ENCODE data around the gene CALM3.
A peak's percentile ranks its signal among the peaks of the same experiment; 100 is the strongest.
"Not testable (repeated sequence)": the region's sequence is repeated elsewhere in the genome, so short reads cannot be mapped to it uniquely, and the experiment has no call there.

The CALM3 gene

DNA sequence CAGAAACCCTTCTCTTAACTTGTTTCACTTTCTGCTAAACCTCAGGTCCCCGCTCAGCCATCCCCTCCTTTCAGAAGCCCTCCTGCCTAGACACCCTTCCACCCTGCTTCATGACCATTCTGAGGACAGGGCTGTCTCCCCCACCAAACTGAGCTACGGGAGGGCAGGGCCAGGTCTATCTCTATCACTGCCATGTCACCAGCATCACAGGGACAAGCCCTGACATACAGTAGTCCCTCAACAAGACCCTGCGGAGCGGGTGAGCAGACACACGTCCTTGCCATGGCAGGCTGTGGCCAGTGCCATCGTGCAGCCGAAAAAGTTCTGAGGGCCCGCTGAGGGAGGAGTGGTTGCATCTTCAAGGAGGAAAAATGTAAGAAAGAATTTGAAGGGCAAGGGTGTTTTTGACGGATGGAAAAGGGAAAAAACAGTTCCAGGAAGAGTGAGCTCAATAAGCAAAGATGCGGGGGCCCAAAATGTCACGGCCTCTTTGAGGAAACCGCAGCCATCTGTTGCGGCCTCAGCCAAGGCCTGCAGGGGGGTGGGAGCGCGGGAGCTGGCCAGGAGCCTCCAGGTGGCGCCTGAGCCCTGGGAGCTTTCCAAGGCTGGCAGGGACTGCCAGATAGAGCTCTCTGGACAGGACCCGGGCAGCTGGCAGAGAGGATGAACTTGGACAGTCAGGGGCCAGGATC is 15.6 kb downstream of the CALM3 start:
- peak; percentile 52 for DNase-seq

DNA sequence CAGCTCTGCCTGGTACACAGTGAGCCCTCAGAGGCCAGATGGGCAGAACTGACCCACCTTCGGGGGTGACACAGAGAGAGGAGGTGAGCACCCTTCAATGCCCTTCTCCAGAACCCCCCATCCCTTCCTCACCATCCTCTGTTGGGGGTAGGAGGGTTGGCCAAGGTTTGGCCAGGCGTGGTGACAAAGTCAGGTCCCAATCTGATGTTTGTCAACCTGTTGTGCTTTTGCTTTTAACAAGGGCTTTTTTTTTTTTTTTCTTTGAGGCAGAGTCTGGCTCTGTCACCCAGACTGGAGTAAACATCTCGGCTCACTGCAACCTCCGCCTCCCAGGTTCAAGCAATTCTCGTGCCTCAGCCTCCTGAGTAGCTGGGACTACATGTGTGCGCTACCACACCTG is 16.5 kb downstream of the CALM3 start:
- DNase-seq: no peak

DNA sequence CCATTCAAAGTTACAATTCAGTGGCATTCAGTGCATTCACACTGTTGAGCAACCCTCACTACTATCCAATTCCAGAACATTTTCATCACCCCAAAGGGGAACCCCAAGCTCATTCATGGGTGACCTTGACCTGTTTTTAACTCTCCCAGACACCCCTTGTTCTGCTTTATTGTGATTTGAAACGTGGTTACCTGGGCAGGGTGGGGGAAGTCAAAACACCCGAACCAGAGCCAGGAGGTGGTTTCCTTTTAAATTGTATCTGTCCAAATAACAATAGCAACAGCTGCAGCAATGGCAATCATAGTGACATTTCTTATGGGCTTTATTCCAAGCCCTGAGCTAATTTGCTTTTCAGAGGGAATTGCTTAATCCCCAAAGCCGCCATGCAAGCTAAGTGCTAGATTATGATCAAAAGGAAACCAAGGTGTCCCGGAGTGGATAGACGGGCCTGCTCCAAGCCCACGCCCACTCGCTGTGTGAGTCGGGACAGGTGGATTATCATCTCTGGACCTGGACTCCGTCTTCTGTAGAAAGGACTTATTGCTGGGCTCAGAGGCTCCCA is 17.6 kb downstream of the CALM3 start:
- DNase-seq: no peak

DNA sequence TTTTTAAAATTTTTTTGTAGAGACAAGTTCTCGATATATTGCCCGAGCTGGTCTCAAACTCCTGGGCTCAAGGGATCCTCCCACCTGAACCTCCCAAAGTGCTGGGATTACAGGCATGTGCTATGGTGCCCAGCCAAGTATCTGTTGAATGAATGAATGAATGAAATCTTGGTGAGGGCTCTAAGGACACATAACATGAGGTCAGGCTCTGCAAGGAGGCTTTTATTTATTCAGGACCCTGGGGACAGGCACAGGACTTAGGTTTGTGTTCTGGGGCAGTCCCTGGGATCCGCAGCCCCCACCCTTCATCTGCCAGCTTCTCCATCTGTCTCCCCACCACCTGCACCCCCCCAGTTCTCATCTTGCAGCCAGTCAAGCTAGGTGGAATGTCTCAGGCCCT is 19.1 kb downstream of the CALM3 start:
- no peak for DNase-seq

DNA sequence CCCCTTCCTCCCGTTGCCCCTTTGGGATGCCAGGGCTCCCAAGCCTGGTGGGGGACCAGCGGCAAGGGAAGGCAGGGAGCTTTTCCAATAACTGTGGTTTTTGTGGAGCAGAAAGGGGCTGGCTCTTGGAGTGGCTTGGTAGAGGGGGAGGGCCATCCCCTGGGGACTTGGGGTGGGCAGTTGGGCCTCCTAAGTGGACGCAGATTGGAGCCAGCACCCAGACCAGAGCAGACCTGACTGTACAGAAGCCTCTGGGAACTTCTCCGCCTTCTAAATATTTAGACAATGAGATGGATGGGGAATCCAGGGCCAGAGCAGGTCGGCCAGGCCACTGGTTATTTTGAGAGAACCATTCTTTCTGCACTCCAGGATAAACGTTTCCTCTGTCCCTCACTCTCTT is 19.6 kb downstream of the CALM3 start:
- DNase-seq: no peak

DNA sequence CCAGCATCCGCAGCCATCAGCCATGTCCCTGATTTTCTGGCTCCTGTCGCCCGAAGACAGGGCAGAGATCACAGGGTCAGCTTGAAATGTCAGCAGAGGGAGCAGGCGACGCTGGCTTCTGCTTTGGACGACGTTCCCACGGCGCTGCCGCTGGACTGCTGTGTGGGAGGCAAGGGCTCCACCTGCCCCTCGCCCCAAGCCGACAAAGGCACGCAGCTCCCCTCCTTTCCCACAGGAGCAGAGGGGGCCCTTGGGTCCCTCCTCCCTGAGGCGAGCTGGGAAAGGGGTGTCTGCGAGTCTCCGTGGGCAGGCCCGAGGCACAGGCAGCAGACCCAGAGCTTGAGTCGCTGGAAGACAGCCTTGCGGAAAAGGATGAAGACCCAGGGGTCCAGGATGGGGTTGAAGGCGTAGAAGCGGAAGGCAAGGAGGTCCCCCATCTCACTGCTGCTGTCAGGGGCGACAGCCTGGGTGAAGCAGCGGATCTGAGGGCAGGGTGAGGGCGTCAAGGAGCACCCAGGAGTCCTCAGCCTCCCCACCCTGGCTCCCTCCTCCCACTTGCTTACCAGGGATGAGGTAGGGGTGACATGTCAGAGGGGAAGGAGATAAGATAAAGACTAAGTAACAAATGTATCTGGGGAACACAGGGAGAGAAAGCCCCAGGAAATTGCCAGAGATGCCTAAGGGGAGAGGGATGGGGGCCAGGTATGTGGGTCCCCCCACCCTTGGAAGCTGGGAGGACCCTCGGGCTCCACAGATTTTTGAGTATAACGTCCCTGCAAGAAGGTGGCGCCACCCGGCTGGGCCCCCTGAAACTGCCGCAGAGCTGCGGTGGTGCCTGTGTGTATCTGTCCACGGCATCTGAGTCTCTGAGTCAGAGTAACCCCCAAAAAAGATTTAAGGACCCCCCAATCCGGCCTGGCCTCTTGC is 20.3 kb downstream of the CALM3 start:
- DNase-seq: no peak

DNA sequence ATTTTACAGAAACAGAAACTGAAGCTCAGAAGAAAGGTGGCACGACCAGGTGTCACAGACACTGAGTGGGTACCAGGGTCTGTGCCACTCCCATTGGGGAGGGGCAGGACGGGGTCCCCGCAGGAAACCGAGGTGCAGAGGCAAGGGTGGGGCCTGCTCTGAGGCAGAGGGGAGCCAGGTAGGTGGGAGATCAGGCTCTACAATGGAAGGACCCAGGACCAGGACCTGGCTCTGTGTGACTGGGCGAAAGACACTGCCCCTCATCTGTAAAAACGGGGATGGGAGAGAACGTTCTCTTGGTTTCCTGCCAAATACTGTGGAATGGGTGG is 21.0 kb downstream of the CALM3 start:
- DNase-seq: no peak

DNA sequence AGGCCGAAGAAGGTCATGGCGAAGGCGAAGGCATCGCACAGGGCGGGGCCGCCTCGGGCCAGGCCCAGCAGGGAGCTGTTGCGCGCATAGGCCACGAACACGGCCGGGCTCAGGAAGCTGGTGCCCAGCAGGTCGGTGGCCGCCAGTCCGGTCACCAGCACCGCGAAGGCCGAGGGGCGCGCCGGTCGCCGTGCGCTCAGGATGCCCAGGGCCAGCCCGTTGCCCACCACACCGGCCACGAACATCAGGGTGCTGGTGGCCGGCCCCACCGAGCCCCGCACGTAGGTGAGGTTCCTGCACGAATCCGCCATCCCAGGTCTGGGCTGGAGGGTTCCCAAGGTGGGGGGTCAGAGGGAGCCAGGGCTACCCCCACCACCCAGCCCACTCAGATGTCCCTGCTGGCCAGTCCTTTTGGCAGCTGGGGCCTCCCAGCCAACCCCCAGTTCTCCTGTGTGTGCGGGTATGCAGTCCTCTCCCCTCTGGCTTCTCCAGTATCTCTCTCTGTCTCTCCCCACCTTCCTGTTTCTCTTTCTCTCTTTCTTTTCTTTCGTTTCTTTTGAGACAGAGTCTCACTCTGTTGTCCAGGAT is 22.9 kb downstream of the CALM3 start:
- no peak for DNase-seq

DNA sequence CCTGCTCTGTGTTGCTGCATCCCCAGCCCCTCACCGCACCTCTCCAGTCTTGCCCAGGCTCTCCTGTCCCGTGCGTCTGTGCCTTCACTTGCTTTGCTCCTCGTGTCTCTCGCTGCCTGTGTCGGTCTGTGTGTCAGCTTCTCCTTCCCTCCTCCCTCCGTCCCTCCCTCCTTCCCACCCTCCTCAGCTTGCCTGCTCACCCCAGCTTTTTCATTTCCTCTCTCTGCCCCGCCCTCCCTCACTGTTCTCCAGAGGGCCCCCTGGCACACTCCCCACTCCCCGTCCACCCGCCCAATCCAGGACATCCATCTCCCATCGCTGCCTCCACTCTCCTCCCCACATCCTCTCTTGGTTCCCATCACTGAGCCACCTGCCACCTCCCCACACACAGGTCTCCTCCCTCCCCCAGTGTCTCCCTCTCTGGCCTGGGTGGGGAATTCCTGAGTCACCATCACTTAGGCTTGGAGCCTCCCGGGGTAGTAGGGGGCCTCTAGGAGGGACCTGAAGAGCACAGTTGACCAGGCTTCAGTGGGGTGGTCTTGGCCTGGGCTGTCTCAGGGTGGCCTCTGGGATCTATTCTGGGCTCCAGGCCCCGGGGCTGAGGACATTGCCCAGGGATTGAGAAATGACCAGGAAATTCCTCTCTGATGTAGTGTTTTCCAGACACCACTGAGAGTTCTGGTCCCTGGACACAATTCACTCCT is 24.0 kb downstream of the CALM3 start, which contains the start of gene PTGIR:
PTGIR (minus strand) TSS at position 132 of the 704 bp plus-strand sequence. CDS start 864 bp downstream, outside the sequence.
- DNase-seq: peak; percentile 31

DNA sequence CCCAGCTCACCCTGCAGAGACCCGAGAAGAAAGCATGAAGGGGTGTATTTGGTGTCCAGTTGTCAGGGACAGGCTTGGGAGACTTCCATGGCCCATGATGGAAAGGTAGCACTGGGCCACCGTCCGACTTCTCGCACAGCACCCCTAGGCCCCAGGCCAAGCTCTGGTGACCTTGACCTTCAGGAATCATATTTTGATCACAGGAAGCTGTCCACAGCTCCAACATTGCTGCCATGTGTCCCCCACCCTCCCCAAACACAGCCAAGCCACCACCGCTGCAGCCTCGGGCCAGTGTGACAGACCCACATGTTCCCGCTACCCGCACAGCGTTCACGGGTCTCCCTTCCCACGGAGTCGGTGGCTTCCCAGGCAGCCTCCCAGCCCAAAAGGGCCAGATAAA is 24.6 kb downstream of the CALM3 start:
- DNase-seq: no peak

DNA sequence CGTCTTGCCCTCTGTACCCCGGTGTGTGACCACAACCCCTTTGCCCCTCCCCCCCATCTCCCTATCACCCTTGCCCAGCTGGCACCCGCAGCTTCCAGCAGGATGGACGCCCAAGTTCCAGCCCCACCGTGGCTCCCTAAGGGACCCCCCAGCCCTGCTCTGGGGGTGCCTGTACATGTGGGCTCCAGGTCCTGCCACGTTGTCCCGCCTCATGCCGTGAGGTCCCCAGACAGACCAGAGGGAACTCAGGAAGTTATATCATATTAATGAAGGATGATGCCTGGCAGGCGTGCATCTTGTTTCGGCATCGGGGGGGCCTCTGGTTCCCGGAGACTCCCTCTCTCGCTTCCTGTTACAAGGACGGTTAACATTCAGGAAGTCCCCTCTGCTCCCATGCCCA is 25.3 kb downstream of the CALM3 start:
- no peak for DNase-seq

DNA sequence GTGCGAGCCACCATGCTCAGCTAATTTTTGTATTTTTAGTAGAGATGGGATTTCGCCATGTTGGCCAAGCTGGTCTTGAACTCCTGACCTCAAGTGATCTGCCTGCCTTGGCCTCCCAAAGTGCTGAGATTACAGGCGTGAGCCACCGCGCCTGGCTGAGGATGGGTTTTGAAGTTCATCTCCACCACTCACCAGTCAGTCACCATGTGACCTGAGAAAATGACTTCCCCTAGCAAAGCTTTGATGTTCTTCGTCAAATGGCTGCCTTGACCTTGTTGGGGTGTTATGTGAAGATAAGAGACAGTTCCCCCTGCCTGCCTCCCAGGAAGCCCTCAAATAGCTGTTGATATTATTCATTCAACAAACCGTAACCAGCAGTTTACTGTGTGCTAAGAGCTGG is 27.8 kb downstream of the CALM3 start:
- DNase-seq: not testable (repeated sequence)

DNA sequence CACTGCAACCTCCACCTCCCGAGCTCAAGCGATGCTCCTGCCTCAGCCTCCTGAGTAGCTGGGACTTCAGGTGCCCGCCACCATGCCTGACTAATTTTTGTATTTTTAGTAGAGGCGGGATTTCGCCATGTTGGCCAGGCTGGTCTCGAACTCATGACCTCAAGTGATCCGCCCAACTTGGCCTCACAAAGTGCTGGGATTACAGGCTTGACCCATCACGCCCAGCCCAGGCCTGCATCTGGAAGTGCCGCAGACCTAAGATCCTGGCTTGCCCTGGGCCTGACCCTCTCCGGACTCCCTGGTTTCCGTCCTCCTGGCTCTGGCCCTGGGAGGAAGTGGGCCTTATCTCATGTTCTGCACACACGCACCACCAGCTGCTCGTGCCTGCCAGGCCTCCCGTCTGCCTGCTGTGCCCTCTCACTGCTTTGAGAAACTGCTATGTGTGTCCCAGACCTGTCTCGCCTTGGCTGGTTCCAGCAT is 28.5 kb downstream of the CALM3 start:
- no peak for DNase-seq

DNA sequence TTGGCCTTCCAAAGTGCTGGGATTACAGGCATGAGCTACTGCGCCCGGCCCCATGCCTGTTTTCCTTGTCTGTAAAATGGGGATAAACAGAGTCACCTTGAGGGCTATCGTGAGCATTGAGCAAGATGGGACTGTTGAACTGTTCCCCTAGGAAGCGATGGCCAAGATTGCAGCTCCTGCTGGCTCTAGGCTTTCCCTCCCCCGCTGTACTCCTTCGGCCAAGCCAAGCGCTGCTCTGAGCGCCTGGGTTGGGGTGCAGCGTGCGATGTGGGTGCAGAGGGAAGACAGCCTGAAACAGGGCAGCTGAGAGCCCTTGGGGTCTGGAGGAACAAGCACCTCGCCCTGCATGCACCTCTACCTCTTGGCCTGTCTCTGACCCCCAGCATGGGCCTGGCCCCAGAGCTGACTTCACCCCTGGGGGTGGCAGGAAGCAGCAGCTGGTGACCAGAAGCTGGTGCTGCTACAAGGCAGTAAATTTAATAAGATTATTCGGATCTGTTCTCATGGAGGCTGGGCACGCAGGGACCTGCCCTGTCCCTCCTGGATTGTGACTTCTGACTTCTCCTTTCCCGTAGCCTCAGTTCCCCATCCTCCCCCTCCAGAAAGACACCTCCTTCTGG is 29.6 kb downstream of the CALM3 start:
- no peak for DNase-seq

DNA sequence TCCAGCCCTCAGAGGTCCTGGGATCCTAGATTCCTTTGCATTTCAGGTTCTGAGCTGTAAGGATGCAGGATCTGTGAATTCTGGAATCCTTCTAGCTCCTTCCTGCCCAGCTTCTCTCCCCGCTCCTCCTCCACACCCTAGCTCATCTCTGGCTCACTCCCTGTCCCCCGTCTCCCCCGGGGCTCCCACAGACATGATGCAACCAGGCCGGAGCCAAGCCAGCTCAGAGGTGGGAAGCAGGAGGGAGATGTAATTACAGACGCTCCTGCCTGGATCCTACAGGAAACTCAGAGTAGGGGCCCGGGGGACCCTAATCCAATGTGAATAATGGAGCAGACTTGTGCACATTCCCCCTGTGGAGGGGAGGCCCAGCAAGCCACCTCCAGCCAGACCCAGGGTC is 30.4 kb downstream of the CALM3 start:
- DNase-seq: no peak

DNA sequence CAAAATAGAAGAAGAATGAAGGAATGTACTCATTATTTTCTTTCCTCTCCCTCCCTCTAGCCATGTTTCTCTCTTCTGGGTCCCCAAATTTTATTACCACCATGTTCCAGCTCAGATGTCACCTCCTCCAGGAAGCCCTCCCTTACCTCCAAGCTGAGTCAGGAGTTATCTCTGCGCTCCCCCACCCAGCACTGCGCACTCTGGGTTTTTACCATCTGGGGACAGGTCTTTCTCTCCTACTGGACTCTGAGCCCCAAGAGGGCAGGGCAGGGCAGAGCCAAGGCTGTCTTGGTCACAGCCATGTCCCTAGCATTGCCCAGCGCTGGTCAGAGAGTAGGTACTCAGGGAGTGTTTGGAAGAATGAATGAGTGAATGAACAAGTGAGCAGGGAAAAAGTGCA is 32.0 kb downstream of the CALM3 start:
- no peak for DNase-seq

DNA sequence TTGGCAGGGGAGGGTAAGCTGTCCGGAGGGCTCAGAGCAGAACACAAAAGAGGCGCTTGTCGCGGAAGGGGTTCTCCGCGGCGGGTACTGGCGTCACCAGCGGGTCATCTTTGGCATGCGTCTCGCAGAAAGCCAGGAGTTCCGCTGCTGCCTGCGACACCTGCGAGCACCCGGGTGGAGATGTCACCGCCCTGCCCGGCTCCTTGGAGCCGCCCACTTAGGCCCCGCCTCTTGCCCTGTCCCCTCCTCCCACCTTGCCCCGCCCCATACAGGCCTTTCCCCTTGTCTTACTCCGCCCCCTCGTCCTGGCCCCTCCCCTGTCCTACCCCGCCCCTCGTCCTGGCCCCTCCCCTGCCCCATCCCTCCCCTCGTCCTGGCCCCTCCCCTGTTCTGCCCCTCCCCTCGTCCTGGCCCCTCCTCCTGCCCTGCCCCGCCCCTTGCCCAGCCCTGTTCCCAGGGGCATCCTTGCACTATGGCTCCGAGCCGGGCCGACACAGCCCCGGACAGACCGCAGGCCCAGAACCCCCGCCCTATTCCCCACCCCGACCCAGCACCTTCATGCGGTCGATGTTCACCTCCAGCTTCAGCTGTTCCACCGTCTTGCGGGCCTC is 33.0 kb downstream of the CALM3 start:
- peak; percentile 94 for DNase-seq

DNA sequence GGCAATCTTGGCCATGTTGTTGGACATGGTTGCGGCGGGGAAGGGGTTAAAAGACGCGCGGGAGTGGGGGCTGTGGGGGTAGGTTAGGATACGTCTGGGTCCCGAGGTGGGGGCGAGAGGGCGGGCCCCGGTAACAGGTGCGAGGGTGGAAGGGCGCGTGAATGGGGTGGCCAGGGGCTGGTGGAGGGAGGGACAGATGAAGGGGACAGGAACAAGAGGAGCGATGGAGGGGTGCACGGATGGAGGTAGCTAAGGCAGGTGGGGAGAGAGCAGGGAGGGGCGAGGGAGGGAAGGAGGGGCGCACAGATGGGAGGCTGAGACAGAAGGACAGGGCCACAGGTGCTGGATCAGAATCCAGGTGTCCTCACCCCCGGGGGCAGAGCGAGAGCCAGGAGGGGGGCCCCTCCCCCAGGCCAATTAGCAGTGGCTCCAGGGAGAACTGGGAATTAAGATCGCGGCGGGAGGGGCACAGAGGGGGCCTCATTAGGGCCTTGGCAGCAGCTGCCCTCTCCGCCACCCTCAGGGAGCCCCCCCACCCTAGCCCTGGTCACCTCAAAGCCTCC is 33.6 kb downstream of the CALM3 start:
- DNase-seq: no peak

DNA sequence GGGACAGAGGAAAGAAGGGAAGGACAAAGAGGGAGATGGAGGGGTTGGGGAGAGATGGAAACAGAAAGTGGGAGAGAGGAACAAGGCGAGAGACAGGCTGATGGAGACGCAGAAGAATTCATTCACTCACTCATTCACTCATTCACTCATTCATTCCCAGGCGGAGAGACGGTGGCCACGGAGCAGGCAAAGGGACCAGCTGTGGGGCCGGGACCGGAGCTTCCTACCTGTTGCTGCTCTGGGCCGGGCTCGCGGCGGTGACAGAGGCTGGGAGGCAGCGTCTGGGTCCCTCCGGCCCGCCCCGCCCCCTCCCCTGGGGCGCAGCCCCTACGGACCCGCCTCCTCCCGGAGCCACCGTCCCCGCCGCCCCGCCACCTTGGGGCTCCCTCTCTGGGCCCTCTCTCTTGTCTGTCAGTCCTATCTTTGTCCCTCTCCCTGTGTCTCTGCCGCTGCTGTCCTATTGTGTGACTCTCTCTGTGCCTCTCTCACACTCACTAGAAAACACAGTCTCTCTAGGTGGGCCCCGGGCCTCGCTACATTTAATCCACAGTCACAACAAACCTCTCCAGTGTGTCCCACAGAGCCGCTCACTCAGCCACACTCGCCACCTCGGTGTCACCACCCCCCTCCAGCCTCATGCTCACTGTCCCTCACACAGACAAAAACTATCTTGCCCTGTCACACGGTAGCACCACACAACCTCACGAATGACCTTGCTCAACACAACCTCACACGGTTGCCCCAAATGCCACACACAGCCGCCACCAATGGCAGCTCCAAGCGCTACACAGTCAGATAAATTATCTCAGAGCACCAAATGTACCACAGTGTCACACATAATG is 35.0 kb downstream of the CALM3 start, which contains the start of gene GNG8:
GNG8 (minus strand) TSS at position 283 of the 842 bp plus-strand sequence. CDS start 1,520 bp downstream, outside the sequence.
- DNase-seq: peak; percentile 32

DNA sequence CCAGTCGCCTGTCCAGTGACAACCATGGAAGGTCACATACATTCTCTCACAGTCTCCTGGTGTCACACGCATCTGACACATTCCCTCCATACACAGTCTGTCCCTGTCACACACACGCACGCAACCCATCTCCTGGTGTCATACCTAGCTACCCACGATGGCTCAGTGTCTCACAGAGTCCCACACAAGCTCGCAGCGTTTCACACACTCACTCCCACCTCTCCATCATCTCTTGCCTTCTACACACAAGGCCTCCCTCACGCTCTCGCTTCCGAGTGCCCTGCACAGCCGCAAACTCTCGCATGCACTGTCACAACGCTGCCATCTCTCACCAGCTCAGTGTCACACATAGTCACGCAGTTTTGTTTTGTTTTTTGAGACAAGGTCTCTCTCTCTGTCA is 36.1 kb downstream of the CALM3 start:
- peak; percentile 37 for DNase-seq

Measured in stimulated activated CD4-positive, alpha-beta T cell treated with anti-CD3 and anti-CD28 coated beads, Interleukin-4, amount 100 ng/mL, for 1 hour (primary cell).